ENCODE results near the gene CEACAM1.
"Not testable (repeated sequence)": the region's sequence is repeated elsewhere in the genome, so short reads cannot be mapped to it uniquely, and the experiment has no call there.

Gene CEACAM1

GRCh38 chr19:42477933-42478332, 50.3 kb downstream of the CEACAM1 start:
- no peak for DNase-seq (ENCODE audit: low read depth in 4 of 4, low spot score in 1 of 4)

DNA sequence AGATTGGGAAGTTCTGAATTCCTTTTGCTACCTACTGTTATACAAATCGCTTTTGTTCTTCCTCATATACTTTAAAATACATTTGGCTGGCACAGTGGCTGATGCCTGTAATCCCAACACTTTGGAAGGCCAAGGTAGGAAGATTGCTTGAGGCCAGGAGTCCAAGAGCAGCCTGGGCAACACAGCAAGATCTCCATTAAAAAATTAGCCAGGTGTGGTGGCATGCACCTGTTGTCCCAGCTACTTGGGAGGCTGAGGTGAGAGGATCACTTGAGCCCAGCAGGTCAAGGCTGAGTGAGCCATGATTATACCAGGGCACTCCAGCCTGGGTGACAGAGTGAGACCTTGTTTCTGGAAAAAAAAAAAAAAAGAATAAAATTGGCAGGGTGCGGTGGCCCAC, 51.2 kb downstream of the CEACAM1 start:
- no peak for DNase-seq (ENCODE audit: low read depth in 4 of 4, low spot score in 1 of 4)

DNA sequence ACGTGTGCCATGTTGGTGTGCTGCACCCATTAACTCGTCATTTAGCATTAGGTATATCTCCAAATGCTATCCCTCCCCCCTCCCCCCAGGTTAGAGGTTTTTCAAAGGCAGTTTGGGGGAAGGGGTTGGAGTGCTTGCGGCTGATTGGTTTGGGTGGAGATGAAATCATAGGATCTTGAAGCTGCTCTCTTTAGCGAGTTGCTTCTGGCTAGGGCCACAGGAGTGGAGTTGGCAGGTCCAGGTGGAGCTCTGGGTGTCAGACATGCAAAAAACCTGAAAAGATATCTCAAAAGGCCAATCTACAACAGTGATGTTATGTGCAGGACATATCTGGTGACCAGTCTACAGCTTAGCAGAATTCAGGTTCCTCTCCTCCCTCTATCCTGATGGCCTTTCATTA, 52.9 kb downstream of the CEACAM1 start:
- DNase-seq (ENCODE audit: low read depth in 4 of 4, low spot score in 1 of 4): no peak

DNA sequence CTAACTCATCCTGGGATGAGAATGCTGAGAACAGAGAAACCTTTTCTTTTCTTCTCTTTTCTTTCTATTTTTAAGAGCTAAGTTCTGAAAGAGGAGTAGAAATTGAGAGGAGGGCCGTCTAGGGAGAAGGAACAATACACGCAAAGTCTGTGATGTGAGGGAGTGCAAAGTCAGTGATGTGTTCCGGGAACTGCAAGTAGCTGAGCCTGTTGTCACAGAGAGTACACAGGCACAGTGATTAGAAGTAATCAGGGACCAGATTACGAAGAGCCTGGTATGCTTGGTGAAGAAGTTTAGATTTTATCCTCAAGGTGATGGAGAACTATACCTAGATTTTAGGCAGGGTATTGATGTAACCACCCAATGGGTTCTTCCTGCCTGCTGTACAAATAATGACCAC, 53.5 kb downstream of the CEACAM1 start:
- DNase-seq (ENCODE audit: low read depth in 4 of 4, low spot score in 1 of 4): no peak

DNA sequence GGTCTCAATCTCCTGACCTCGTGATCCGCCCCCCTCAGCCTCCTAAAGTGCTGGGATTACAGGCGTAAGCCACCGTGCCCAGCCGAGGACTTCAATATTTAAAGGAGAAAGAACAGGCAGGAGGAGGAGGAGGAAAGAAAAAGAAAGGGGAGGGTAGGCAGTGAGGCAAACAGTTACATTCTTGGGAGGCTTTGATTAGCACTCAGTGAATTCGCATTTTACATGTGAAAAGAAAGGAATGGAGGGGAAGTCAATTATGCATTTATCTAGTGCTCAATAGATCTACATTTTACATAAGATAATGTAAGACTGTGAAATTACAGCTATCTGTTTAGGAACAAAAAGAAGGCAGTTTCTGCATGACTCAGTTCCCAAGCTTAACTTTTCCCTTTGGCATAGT, 54.6 kb downstream of the CEACAM1 start:
- DNase-seq (ENCODE audit: low read depth in 4 of 4, low spot score in 1 of 4): no peak

DNA sequence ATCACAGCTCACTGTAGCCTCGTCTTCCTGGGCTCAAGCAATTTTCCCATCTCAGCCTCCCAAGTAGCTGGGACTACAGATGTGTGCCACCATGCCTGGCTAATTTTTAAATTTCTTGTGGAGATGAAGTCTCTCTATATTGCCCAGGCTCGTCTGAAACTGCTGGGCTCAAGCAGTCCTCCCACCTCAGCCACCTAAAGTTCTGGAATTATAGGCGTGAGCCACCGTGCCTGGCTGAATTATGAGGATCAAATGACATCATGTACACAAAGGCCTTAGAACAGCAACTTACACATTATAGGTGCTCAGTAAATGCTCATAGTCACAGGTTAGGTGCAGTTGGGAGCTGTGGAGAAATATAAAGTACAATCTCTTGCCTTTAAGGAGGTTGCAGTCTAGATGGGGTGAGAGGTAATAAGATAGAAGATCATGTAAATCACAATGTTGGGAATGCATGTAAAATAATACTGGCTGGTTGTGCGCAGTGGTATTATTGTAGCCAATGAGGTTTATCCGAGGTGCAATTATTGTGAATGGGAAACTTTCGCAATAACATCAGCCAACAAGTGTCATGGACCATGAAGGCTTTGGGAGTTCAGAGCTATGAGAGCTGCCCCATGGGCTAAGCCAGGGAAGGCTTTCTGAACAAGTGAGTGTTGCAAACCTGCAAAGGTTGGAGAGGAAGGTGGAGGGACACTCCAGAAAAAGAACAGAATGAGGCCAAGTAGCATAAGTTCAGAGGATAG, 55.7 kb downstream of the CEACAM1 start:
- no peak for DNase-seq (ENCODE audit: low read depth in 4 of 4, low spot score in 1 of 4)

DNA sequence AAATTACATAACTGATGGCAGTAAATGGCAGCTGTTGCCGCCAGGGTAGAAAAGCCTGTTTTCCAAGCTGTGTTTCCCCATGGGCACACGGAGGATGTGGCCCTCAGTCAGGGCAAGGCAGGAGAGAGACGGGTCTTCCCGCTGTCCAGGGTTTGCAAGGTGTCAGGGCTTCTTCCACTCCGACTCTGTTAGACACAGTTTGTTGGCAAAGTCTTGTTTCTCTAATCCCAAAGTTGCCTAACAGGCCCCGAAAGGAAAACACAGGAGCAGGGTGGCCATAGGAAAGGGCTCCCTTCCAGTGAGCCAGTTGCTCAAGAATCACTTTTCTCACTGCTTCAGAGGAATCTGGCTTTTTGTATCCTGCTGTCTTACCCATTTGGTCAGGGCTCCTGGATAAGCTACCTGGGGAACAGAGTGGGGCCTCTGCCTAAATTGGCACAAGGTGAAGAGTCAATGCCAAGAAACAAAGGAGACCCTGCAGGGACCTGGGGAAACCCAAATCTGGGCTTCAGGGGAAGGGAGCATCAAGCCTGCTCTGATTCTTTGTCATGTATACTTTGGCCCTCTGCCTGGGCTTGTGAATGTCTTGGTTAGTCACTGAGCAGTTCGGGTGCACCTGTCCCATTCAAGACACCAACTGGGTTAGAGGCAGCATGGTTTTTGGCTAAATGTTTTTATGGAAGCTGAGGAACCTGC, 56.6 kb downstream of the CEACAM1 start:
- DNase-seq (ENCODE audit: low read depth in 4 of 4, low spot score in 1 of 4): no peak

- DNase-seq (ENCODE audit: low read depth in 4 of 4, low spot score in 1 of 4): no peak
Observed at GRCh38 chr19:42469311-42470235, 58.7 kb downstream of the CEACAM1 start.

DNA sequence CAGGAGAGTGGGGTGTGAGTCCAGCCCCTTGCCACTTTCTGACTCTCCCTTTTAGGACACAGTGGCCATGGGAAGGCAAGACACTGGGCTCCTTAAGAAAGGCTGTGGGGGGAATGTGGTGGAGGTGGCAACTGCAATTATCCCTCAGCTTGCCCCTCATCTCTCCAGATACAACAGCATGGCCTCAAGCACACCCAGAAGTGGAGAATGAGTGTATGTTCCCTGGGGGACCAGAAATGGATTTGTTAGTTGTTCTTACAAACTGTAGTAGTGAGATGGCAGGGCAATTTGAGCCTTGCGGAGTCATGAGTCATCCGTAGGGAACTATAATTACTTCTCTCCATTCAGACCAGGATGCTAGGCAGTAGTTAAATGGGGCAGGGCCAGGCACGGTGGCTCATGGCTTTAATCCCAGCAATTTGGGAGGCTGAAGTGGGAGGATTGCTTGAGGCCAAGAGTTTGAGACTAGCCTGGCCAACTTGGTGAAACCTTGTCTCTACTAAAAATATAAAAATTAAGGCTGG, 59.9 kb downstream of the CEACAM1 start:
- DNase-seq (ENCODE audit: low read depth in 4 of 4, low spot score in 1 of 4): no peak

- no peak for DNase-seq (ENCODE audit: low read depth in 4 of 4, low spot score in 1 of 4)
Observed at GRCh38 chr19:42467183-42467760, 61.0 kb downstream of the CEACAM1 start.

- DNase-seq (ENCODE audit: low read depth in 4 of 4, low spot score in 1 of 4): no peak
Observed at GRCh38 chr19:42466521-42467182, 61.6 kb downstream of the CEACAM1 start.

GRCh38 chr19:42465827-42466280, 62.4 kb downstream of the CEACAM1 start:
- no peak for DNase-seq (ENCODE audit: low read depth in 4 of 4, low spot score in 1 of 4)

GRCh38 chr19:42461700-42462324, 66.5 kb downstream of the CEACAM1 start:
- no peak for DNase-seq (ENCODE audit: low read depth in 4 of 4, low spot score in 1 of 4)

DNA sequence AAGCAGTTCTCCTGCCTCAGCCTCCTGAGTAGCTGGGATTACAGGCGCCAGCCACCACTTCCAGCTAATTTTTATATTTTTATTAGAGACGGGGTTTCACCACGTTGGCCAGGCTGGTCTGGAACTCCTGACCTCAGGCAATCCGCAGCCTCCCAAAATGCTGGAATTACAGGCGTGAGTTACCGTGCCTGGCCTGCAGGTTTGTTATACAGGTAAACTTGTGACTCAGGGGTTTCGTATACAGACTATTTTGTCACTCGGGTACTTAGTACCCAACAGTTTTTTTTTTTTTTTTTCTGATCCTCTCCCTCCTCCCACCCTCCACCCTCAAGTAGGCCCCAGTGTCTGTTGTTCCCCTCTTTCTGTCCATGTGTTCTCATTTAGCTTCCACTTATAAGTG, 67.0 kb downstream of the CEACAM1 start:
- not testable (repeated sequence) for DNase-seq (ENCODE audit: low read depth in 4 of 4, low spot score in 1 of 4)

GRCh38 chr19:42459926-42460325, 68.4 kb downstream of the CEACAM1 start:
- no peak for DNase-seq (ENCODE audit: low read depth in 4 of 4, low spot score in 1 of 4)
